HCT116 (cell line): Measurements from ENCODE around the gene GNB5. TPM values are rescaled to one million over a fixed set of nuclear protein-coding genes. Genes with fewer than 3 reads are reported as not detected.

Experiments
- ATAC-seq: fragments of 200-7000 bp; cut with Tn5 transposase; 2 replicates; pipeline ENCODE4 v1.9.1; 2020; ENCODE audit warnings: mild to moderate bottlenecking, moderate library complexity
- BruUV-seq: library from RNA; stranded (reverse); fragments of 400-500 nt; replicated peaks from 2 replicates; lab custom pipeline; 2021; lab: Mats Ljungman, UMichigan
- CTCF ChIA-PET: fragments of 300-600 bp; sonication (Branson Sonifier 250); formaldehyde crosslinking; loops from one replicate; lab custom pipeline; 2021; ENCODE audit warnings: antibody characterized with exemption; lab: Charles Lee
- POLR2A ChIA-PET: fragments of 300-600, 350-600 bp; sonication (Branson Sonifier 250); formaldehyde crosslinking; loops from one replicate; lab custom pipeline; 2021; ENCODE audit warnings: antibody characterized with exemption; lab: Charles Lee
- RAD21 ChIA-PET, 2 experiments: fragments of 300-600 bp; sonication (Branson Sonifier 250); formaldehyde crosslinking; loops; one replicate each; lab custom pipeline; 2023; ENCODE audit warnings: low total read pairs in 2 of 2; ENCODE audit not compliant: uncharacterized antibody in 2 of 2, unreplicated experiment in 2 of 2, low non-redundant PET in 1 of 2; lab: Charles Lee
- DNase-seq: peaks from one replicate; pipeline ENCODE4 v3.0.0-alpha.2; 2010; ENCODE audit warnings: low read depth, low spot score
- H2AFZ ChIP-seq: fragments of 200-600 bp; shearing (Covaris generic), sonication (generic); 2 replicates; pipeline ENCODE4 v1.6.1; 2017; ENCODE audit warnings: low read depth, mixed run types, mixed read lengths, antibody characterized with exemption, low read length; ENCODE audit not compliant: poor library complexity, severe bottlenecking
- H3K27ac ChIP-seq: 2 replicates; pipeline ENCODE4 v1.5.1; 2012; ENCODE audit warnings: low read depth, low read length
- H3K27me3 ChIP-seq: fragments of 200-600 bp; sonication (generic); 2 replicates; pipeline ENCODE4 v1.6.1; 2016; ENCODE audit warnings: mixed run types, low read length, mixed read lengths; ENCODE audit not compliant: insufficient read depth
- H3K36me3 ChIP-seq, 2 experiments: fragments of 200-500 bp in 1 of 2; fragments of 200-600 bp in 1 of 2; sonication (Bioruptor generic) in 1 of 2; sonication (generic) in 1 of 2; 2 replicates each; pipeline versions ENCODE4 v1.5.1 to v1.6.1; 2014 to 2016; ENCODE audit warnings: low read length in 2 of 2, inconsistent platforms in 1 of 2, mixed read lengths in 1 of 2, mixed run types in 1 of 2; ENCODE audit not compliant: insufficient read depth in 2 of 2, control insufficient read depth in 1 of 2
- H3K4me1 ChIP-seq, 2 experiments: fragments of 200-600 bp in 1 of 2; sonication (generic) in 1 of 2; 2 replicates each; pipeline versions ENCODE4 v1.5.1 to v1.6.1; 2012 to 2017; ENCODE audit warnings: low read length in 2 of 2, inconsistent platforms in 1 of 2, mild to moderate bottlenecking in 1 of 2, mixed read lengths in 1 of 2, mixed run types in 1 of 2, moderate library complexity in 1 of 2; ENCODE audit not compliant: insufficient read depth in 2 of 2, control insufficient read depth in 1 of 2
- H3K4me2 ChIP-seq: fragments of 200-600 bp; sonication (generic); 2 replicates; pipeline ENCODE4 v1.6.1; 2017; ENCODE audit warnings: mixed run types, low read length, mixed read lengths
- H3K4me3 ChIP-seq, 2 experiments: fragments of 200-600 bp in 1 of 2; sonication (generic) in 1 of 2; replicated peaks in 1 of 2; 2 replicates each; pipeline ENCODE4 v1.5.1; 2011 to 2016; ENCODE audit warnings: low read length in 2 of 2, control low read depth in 1 of 2, low read depth in 1 of 2, mild to moderate bottlenecking in 1 of 2, mixed read lengths in 1 of 2, mixed run types in 1 of 2
- H3K79me2 ChIP-seq: fragments of 200-600 bp; sonication (generic); 2 replicates; pipeline ENCODE4 v1.6.1; 2017; ENCODE audit warnings: mild to moderate bottlenecking, mixed run types, low read length, moderate library complexity, mixed read lengths; ENCODE audit not compliant: insufficient read depth
- H3K9ac ChIP-seq: fragments of 200-600 bp; sonication (generic); 2 replicates; pipeline ENCODE4 v1.6.1; 2016; ENCODE audit warnings: low read length, mixed read lengths
- H3K9me2 ChIP-seq: fragments of 200-600 bp; sonication (generic), shearing (Covaris generic); 2 replicates; pipeline ENCODE4 v1.6.1; 2017; ENCODE audit warnings: mixed run types, mild to moderate bottlenecking, moderate library complexity; ENCODE audit not compliant: insufficient read depth
- H3K9me3 ChIP-seq, 2 experiments: fragments of 200-500 bp in 1 of 2; fragments of 200-600 bp in 1 of 2; sonication (Bioruptor generic) in 1 of 2; sonication (generic) in 1 of 2; 2 replicates each; pipeline ENCODE4 v1.6.1; 2014 to 2017; ENCODE audit warnings: low read length in 2 of 2, mixed read lengths in 2 of 2, inconsistent platforms in 1 of 2, low read depth in 1 of 2, mild to moderate bottlenecking in 1 of 2, mixed run types in 1 of 2, moderate library complexity in 1 of 2; ENCODE audit not compliant: control insufficient read depth in 1 of 2, insufficient read depth in 1 of 2
- H4K20me1 ChIP-seq: fragments of 200-600 bp; sonication (generic), shearing (Covaris generic); 2 replicates; pipeline ENCODE4 v1.6.1; 2017; ENCODE audit warnings: mixed run types, mild to moderate bottlenecking, moderate library complexity; ENCODE audit not compliant: insufficient read depth
- ATF3 ChIP-seq: IDR thresholded peaks from 2 replicates; pipeline ENCODE4 v1.6.1; 2012
- CBX3 ChIP-seq: IDR thresholded peaks from 2 replicates; pipeline ENCODE4 v1.6.1; 2012; ENCODE audit warnings: low read depth
- CEBPB ChIP-seq: IDR thresholded peaks from 2 replicates; pipeline ENCODE4 v1.6.1; 2012; ENCODE audit warnings: low read depth
- EZH2phosphoT487 ChIP-seq: fragments of 200-600 bp; IDR thresholded peaks from 2 replicates; pipeline ENCODE4 v1.6.1; 2018; ENCODE audit warnings: antibody characterized with exemption, borderline replicate concordance
- FOSL1 ChIP-seq: IDR thresholded peaks from 2 replicates; pipeline ENCODE4 v1.6.1; 2012; ENCODE audit warnings: low read depth
- RAD21 ChIP-seq: IDR thresholded peaks from 2 replicates; pipeline ENCODE4 v1.6.1; 2012; ENCODE audit warnings: low read depth, mild to moderate bottlenecking
- REST ChIP-seq: IDR thresholded peaks from 2 replicates; pipeline ENCODE4 v1.6.1; 2012; ENCODE audit warnings: low read depth
- ZBTB33 ChIP-seq: IDR thresholded peaks from 2 replicates; pipeline ENCODE4 v1.6.1; 2011; ENCODE audit warnings: mild to moderate bottlenecking, low read length, moderate library complexity; ENCODE audit not compliant: insufficient replicate concordance; ENCODE audit errors: extremely low read depth
- ZFX ChIP-seq: fragments of 450-650 bp; IDR thresholded peaks from 2 replicates; pipeline ENCODE4 v1.6.1; 2017
- intact Hi-C: fragments of 100-400 bp; cut with micrococcal nuclease; formaldehyde crosslinking; loops from 2 replicates; pipeline ENCODE4 v1.10.0; 2022
- total RNA-seq: library from RNA; stranded (reverse); gene quantifications from one replicate; pipeline ENCODE4 v1.2.1, GENCODE V29; 2021; ENCODE audit not compliant: unreplicated experiment

The GNB5 gene
- total RNA-seq, 1 experiment from 2014 or later: 27.6 TPM

GRCh38 chr15:52186651-52187486 lies 4.3 kb downstream of the GNB5 start:
- intact Hi-C loops: no loop called here
- no peaks in the 10 kb centered on the region for H4K20me1 ChIP-seq
- BruUV-seq: no TSS peak
- H3K4me3 ChIP-seq: no peak overlapping the region
- TF ChIP-seq CEBPB: no peak
- TF ChIP-seq FOSL1: no peak
- no peak for TF ChIP-seq CBX3
- no peak for TF ChIP-seq ATF3
- TF ChIP-seq ZFX: no peak
- no peak for TF ChIP-seq REST
- TF ChIP-seq ZBTB33: no peak
- TF ChIP-seq RAD21: no peak
- no peak for TF ChIP-seq EZH2phosphoT487
- no peak overlapping the region for H3K27ac ChIP-seq
- H3K9me3 ChIP-seq: peaks cover 0 to 4% of the 10 kb centered on the region in 2 experiments; a peak in 1 of 4 replicates
- ATAC-seq (no peak), DNase-seq (no peak)
- ChIA-PET CTCF (no interaction called here), RAD21 (no interaction called here), POLR2A (no interaction called here)
- no peak overlapping the region for H3K4me2 ChIP-seq
- no peaks in the 10 kb centered on the region for H3K4me1 ChIP-seq
- H3K27me3 ChIP-seq: no peaks in the 10 kb centered on the region
- peaks cover 0 to under 1% of the 10 kb centered on the region in 2 experiments; a peak in 1 of 4 replicates for H3K36me3 ChIP-seq
- no peak overlapping the region for H2AFZ ChIP-seq
- H3K9me2 ChIP-seq: no peaks in the 10 kb centered on the region
- H3K9ac ChIP-seq: no peak overlapping the region
- H3K79me2 ChIP-seq: no peaks in the 10 kb centered on the region
